B cell (primary cell): ENCODE results near the gene RNF113A. TPM values are rescaled to one million over a fixed set of nuclear protein-coding genes. Genes with fewer than 3 reads are reported as not detected.
A peak's percentile ranks its signal among the peaks of the same experiment; 100 is the strongest.

Experiments used
- ATAC-seq: fragments of 200-7000 bp; cut with Tn5 transposase; one replicate; pipeline ENCODE4 v1.10.0; 2021; ENCODE audit warnings: low read depth, mild to moderate bottlenecking, moderate number of reproducible peaks, moderate library complexity
- CTCF ChIA-PET: fragments of 350-600 bp; sonication (Branson Sonifier 250); formaldehyde crosslinking; loops from one replicate; lab custom pipeline; 2021; ENCODE audit warnings: antibody characterized with exemption, inconsistent platforms; lab: Charles Lee
- POLR2A ChIA-PET: fragments of 350-600 bp; sonication (Branson Sonifier 250); formaldehyde crosslinking; loops from one replicate; lab custom pipeline; 2021; ENCODE audit warnings: antibody characterized with exemption; lab: Charles Lee
- DNase-seq: peaks from one replicate; pipeline ENCODE4 v3.0.0; 2013
- H2AFZ ChIP-seq: 2 replicates; pipeline ENCODE4 v1.6.1; 2012; ENCODE audit warnings: mild to moderate bottlenecking, low read depth, low read length; ENCODE audit not compliant: insufficient read depth, poor library complexity, severe bottlenecking
- H3K27ac ChIP-seq, 2 donors: 1 replicate in 1 of 2; 2 replicates in 1 of 2; pipeline ENCODE4 v1.5.1; 2012 to 2013; ENCODE audit warnings: low read length in 2 of 2, mild to moderate bottlenecking in 2 of 2, moderate library complexity in 1 of 2
- H3K27me3 ChIP-seq, 4 experiments: fragments of 200-600 bp in 1 of 4; sonication (generic) in 1 of 4; replicated peaks in 1 of 4; 1 replicate in 2 of 4; 2 replicates in 2 of 4; pipeline versions ENCODE4 v1.6.1 to v1.7.0; 2013 to 2016; ENCODE audit warnings: low read length in 3 of 4, mild to moderate bottlenecking in 2 of 4, mixed read lengths in 1 of 4, moderate library complexity in 1 of 4; ENCODE audit not compliant: insufficient read depth in 4 of 4, control insufficient read depth in 3 of 4; ENCODE audit errors: control extremely low read depth in 1 of 4
- H3K36me3 ChIP-seq, 2 experiments: replicated peaks in 1 of 2; 1 replicate in 1 of 2; 2 replicates in 1 of 2; pipeline versions ENCODE4 v1.6.1 to v1.7.1; 2013; ENCODE audit warnings: low read length in 1 of 2; ENCODE audit not compliant: insufficient read depth in 2 of 2, control insufficient read depth in 1 of 2; ENCODE audit errors: control extremely low read depth in 1 of 2, extremely low read depth in 1 of 2
- H3K4me1 ChIP-seq, 2 donors: fragments of 200-600 bp in 1 of 2; sonication (generic) in 1 of 2; 1 replicate in 1 of 2; 2 replicates in 1 of 2; pipeline versions ENCODE4 v1.5.1 to v1.6.1; 2013 to 2017; ENCODE audit warnings: low read length in 2 of 2; ENCODE audit not compliant: control insufficient read depth in 2 of 2, insufficient read depth in 2 of 2
- H3K4me2 ChIP-seq: replicated peaks from 2 replicates; pipeline ENCODE3; 2012; ENCODE audit warnings: mild to moderate bottlenecking, low read depth, low read length; ENCODE audit not compliant: poor library complexity, severe bottlenecking
- H3K4me3 ChIP-seq, 5 experiments: fragments of 200-600 bp in 1 of 5; sonication (generic) in 1 of 5; 1 replicate in 3 of 5; 2 replicates in 2 of 5; pipeline versions ENCODE4 v1.5.1 to v1.7.0; 2011 to 2016; ENCODE audit warnings: low read length in 4 of 5, mild to moderate bottlenecking in 4 of 5, low read depth in 2 of 5, control low read depth in 1 of 5, moderate library complexity in 1 of 5; ENCODE audit not compliant: insufficient read depth in 1 of 5; ENCODE audit errors: control extremely low read depth in 1 of 5, extremely low read depth in 1 of 5
- H3K79me2 ChIP-seq: fragments of 200-600 bp; sonication (generic); one replicate; pipeline ENCODE4 v1.6.0; 2016; ENCODE audit warnings: low read length; ENCODE audit not compliant: control insufficient read depth, insufficient read depth
- H3K9ac ChIP-seq: fragments of 200-600 bp; sonication (generic); 2 replicates; pipeline ENCODE4 v1.6.1; 2017; ENCODE audit warnings: mild to moderate bottlenecking, low read length, moderate library complexity
- H3K9me3 ChIP-seq, 3 donors: one replicate each; pipeline versions ENCODE4 v1.6.1 to v1.7.1; 2013; ENCODE audit warnings: low read length in 2 of 3; ENCODE audit not compliant: control insufficient read depth in 2 of 3, insufficient read depth in 1 of 3; ENCODE audit errors: control extremely low read depth in 1 of 3
- H4K20me1 ChIP-seq: 2 replicates; pipeline ENCODE4 v1.6.0; 2012; ENCODE audit warnings: mild to moderate bottlenecking, low read length; ENCODE audit not compliant: insufficient read depth, control insufficient read depth, poor library complexity, severe bottlenecking
- H3K27ac Mint-ChIP-seq: one replicate; pipeline ENCODE4 v1.8.0; 2021; ENCODE audit warnings: mixed read lengths
- H3K27me3 Mint-ChIP-seq: one replicate; pipeline ENCODE4 v1.8.0; 2021; ENCODE audit warnings: mixed read lengths
- H3K4me1 Mint-ChIP-seq: one replicate; pipeline ENCODE4 v1.8.0; 2021; ENCODE audit warnings: mixed read lengths
- H3K4me3 Mint-ChIP-seq: one replicate; pipeline ENCODE4 v1.8.0; 2021; ENCODE audit warnings: mixed read lengths
- H3K9me3 Mint-ChIP-seq: one replicate; pipeline ENCODE4 v1.8.0; 2022; ENCODE audit warnings: mixed read lengths; ENCODE audit not compliant: insufficient read depth
- CTCF ChIP-seq: fragments of 200-600 bp; IDR thresholded peaks from one replicate; pipeline ENCODE4 v1.8.0; 2022; ENCODE audit warnings: antibody characterized with exemption, mild to moderate bottlenecking
- EZH2 ChIP-seq: IDR thresholded peaks from 2 replicates; pipeline ENCODE4 v1.6.1; 2012; ENCODE audit warnings: borderline replicate concordance, low read depth, mild to moderate bottlenecking, moderate library complexity, low read length; ENCODE audit not compliant: insufficient read depth, poor library complexity, severe bottlenecking
- WGBS: methylation state at CpG from one replicate; pipeline ENCODE4 v1.1.5; 2013; ENCODE audit warnings: missing lambda C conversion rate; ENCODE audit not compliant: insufficient coverage; 5-methylcytosine and 5-hydroxymethylcytosine counted together
- intact Hi-C: fragments of 100-400 bp; cut with micrococcal nuclease; formaldehyde crosslinking; loops from one replicate; pipeline ENCODE4 v1.10.0; 2022
- polyA plus RNA-seq: library from polyadenylated mRNA; depleted of rRNA; stranded (reverse); fragments of >200 nt; gene quantifications from 2 replicates; pipeline ENCODE4 v1.2.3, GENCODE V29; 2012
- total RNA-seq, 2 donors: library from RNA; stranded (reverse); fragments of 120-200 nt in 1 of 2; gene quantifications; 1 replicate in 1 of 2; 2 replicates in 1 of 2; pipeline versions ENCODE4 v1.2.3 to v1.2.4, GENCODE V29; 2013 to 2022

The RNF113A gene
- total and polyA plus RNA-seq, 2 donors (not counting 1 experiment from before 2014, with no cell fraction given) = 37.2 to 50.6 TPM

- Histone ChIP-seq H2AFZ (peak overlapping the region; percentile 50), H4K20me1 (no peaks in the 10 kb centered on the region), H3K79me2 (no peaks in the 10 kb centered on the region), H3K27me3 (no peaks in the 10 kb centered on the region), H3K9me3 (no peaks in the 10 kb centered on the region), H3K4me1 (peaks cover 5 to 9% of the 10 kb centered on the region in 2 donors), H3K27ac (no peak overlapping the region), H3K36me3 (no peaks in the 10 kb centered on the region), H3K4me3 (peak overlapping the region in 1 of 5 experiments; percentile 19), H3K4me2 (peak overlapping the region; percentile 36), H3K9ac (no peak overlapping the region)
- intact Hi-C loops = loop anchor here (5.0 kb wide), 1 partner anchor 33 kb away; the partner anchor contains the start of gene UPF3B
- Mint-ChIP-seq H3K4me1 (peaks cover 10% of the 10 kb centered on the region), H3K4me3 (no peak overlapping the region), H3K9me3 (no peaks in the 10 kb centered on the region), H3K27me3 (no peaks in the 10 kb centered on the region), H3K27ac (no peak overlapping the region)
- CTCF ChIA-PET = no interaction called here
- POLR2A ChIA-PET = no interaction called here
- TF ChIP-seq CTCF (no peak), EZH2 (no peak)
- DNase-seq (no peak), ATAC-seq (no peak)
- WGBS = 100% methylated on average over 1 of the region's 11 CpGs
Measured at GRCh38 chrX:119885554-119886428, 14.3 kb upstream of the RNF113A start.
